NCI-H2196 treated with DMSO at 0.1 percent for 48 hours (cell line): ENCODE data around the gene CAV1.

Experiments used
- DNase-seq: peaks from one replicate; lab custom pipeline; 2025; ENCODE audit not compliant: unreplicated experiment; lab: John Stamatoyannopoulos, UW

Gene CAV1

DNA sequence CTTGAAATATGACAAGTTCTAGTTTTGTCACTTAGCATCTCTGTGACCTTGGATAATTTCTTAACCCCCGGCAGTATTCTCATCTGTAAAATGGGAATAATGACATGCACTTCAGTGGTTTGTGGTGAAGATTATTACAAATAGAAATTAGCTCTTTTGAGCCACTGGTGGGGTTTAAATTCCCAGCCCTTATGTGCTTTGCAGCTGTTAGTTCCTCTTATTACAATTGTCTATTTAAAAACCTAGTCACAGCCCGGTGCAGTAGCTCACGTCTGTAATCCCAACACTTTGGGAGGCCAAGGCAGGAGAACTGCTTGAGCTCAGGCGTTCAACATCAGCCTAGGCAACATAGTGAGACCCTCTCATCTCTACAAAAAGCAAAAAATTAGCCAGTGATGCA lies 30.1 kb downstream of the CAV1 start:
- no peak for DNase-seq

DNA sequence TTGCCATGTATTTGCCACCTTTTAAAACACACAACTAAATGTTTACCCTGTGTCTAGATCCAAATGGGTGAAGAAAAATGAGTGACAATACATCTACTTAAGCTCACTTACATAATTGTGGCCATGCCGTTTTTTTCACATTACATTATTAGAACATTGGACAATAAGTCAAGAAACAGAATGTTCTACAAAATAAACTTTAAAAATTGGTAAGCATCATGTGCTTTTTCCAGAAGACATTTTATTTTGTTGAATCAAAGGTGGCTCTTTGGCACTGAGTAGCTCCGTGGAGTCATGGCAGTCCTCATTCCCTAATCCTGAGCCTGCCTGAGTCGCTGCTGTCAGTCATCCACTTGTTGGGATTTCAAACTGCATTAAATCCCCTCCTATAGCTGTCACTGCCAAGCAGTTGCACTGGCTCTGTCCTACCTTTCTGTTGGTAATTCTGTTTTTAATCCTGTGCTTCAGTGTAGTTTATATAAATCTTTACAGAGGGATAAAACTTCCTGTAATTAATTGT lies 32.3 kb downstream of the CAV1 start:
- no peak for DNase-seq

DNA sequence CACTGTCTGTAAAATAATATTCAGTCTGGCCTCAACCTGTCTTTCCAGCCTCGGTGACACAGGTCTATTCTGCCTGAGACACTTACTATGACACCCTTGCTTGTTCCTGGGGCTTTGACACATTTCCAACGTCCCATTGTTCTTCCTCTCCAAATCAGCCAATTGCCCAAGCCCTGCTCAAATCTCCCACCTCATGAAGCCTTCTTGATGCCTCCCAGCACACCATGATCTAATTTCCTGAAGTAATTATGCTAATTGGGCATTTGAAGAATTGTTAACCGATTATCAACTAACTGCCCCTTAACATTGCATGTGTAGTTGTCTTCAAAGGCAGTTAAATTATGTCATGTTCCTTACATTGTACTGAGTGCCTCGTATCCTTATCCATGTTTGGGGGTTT lies 33.1 kb downstream of the CAV1 start:
- no peak for DNase-seq

DNA sequence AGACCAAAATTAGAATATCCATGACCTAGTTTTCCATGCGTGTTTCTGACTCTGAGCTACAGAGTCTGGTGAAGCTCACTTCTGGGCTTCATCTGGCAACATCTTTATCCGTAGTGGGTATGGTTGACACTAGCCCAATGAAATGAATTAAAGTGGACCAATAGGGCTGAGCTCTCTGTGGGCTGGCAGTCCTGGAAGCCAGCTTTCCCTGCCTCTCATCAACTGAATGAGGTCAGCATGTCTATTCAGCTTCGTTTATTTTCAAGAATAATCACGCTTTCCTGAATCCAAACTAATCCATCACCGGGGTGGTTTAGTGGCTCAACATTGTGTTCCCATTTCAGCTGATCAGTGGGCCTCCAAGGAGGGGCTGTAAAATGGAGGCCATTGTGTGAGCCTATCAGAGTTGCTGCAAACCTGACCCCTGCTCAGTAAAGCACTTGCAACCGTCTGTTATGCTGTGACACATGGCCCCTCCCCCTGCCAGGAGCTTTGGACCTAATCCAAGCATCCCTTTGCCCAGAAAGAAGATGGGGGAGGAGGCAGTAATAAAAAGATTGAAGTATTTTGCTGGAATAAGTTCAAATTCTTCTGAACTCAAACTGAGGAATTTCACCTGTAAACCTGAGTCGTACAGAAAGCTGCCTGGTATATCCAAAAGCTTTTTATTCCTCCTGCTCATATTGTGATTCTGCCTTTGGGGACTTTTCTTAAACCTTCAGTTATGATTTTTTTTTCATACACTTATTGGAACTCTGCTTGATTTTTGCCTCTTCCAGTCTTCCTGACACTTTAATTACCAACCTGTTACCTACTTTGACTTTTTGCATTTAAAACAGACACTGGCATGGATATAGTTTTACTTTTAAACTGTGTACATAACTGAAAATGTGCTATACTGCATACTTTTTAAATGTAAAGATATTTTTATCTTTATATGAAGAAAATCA lies 35.5 kb downstream of the CAV1 start:
- DNase-seq = no peak

DNA sequence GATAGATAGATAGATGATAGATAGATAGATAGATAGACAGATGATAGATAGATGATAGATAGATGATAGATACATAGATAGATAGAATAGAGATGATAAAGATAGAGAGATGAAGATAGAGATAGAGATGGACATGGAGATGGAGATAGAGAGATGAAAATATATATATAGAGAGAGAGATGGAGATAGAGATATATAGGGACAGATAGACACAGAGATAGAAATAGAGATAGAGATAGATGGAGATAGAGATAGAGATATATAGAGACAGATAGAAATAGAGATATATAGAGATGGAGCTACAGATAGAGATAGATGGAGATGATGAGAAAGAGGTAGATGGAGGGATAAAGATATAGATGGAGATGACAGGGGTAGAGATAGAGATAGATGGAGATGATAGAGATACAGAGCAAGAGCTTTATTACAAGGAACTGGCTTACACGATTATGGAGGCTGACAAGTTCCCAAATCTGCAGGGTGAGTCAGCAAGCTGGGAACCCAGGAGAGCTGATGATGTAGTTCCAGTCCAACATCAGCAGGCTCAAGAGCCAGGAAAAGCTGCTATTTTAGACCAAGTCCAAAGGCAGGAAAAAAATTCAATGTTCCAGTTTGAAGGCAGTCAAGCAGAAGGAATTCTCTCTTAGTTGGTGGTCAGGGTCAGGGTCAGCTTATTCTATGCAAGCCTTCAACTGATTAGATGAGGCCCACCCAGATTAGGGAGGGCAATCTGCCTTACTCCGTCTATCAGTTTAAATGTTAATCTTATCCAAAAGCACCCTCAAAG lies 37.1 kb downstream of the CAV1 start:
- DNase-seq = no peak

DNA sequence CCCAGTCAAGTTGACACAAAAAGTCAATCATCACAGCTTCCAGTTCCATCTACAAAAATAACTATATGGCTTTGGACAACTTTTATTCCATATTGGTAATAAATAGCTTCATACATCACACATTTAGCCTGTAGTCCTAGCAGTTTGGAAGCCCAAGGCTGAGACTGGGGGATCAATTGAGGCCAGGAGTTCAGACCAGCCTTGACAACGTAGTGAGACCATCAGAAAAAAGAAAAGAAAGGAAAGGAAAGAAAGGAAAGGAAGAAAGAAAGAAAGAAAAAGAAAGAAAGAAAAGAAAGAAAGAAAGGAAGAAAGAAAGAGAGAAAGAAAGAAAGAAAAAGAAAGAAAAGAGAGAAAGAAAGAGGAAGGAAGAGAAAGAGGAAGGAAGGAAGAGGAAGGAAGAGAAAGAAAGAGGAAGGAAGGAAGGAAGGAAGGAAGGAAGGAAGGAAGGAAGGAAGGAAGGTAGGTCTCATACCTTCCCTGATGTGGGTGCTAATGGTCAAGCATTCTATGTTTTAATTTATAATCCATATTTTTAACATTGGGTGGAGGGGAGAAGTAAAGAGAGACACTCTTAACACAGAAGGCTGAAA lies 37.8 kb downstream of the CAV1 start:
- DNase-seq = no peak

DNA sequence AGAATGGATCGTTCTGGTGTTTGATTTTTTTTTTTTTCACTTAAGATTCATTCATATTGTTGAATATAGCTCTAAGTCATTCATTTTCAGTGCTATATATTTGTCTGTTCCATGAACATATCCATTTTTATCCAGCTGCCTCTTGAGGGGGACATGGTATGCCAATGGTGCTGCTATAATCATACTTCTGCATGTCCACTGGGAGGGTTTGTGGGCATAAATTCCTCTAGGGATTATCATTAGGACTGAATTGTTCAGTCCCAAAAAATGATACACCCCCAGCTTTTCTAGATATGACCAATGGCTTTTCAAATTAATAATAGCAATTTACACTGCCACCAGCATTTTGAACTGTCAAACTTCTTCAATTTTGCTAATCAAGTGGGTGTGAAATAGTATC lies 41.1 kb downstream of the CAV1 start:
- no peak for DNase-seq

DNA sequence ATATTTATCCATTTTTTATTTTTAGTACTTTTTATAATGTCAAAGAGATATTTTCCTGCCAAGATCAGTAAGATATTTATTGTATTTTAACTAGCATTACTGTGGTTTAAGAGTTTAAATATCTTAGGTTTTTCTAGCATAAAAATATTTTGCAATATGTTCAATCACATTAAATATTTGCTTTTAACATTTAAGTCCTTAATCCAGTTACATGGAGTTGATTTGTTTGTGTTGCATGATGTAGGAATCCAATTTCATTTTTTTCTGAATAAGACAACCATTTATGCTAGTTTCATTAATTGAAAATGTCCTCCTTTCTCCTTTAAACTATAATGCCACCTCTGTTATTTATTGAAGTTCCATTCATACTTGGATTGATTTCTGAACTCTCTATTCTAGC lies 41.8 kb downstream of the CAV1 start:
- no peak for DNase-seq

DNA sequence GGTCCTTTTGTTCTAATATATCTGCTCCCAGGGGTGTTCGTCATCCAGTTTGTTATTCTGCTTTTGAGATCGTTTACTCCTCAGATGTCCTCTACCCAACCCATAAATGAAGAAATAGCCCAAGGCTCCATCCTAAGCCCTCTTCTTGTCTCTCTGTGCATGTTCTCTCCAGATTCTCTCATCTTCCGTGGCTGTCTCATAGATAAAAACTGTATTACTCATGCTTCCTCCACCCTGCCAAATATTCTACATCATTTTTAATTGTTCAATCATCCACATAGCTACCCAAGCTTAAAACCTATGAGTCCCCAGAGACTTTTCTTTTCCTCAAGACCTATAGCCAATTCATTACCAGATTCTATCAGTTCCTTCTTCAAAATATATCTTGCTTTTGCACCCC lies 44.9 kb downstream of the CAV1 start:
- no peak for DNase-seq

DNA sequence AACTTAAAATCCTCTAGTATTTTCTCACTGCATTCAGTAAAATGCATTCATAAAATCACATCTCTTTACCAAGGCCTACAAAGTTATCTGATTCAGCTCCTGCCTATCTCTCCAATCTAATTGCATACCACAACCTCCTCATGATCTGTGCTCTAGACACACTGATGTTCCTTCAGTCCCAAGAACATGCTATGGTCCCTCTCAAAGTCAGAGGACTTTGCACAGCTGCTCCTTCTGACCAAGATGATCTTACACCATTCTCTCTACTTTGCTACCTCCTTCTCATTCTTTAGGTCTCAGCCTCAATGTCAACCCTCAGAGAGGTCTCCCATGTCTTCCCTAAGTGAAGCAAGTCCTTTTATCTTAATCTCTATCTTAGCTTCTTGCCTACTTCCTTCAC lies 45.5 kb downstream of the CAV1 start:
- no peak for DNase-seq

DNA sequence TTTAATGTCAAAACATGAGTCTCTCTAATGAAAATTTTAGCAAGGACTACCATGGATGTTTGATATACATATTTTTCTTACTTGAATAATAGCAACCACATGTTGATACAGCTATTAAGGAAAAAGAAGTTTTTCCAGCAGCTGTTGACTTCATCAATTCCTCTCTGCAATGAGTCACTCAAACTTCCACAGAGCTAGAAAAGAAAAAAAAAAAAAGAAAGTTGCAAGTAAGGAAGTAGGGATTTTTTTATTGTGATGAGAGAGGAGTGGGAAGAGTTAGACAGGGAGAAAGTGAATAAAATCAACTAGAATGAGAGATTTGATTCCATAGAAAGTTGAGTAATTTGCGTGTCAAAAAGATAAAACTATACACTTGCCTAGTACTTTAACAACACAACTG lies 46.2 kb downstream of the CAV1 start:
- no peak for DNase-seq

DNA sequence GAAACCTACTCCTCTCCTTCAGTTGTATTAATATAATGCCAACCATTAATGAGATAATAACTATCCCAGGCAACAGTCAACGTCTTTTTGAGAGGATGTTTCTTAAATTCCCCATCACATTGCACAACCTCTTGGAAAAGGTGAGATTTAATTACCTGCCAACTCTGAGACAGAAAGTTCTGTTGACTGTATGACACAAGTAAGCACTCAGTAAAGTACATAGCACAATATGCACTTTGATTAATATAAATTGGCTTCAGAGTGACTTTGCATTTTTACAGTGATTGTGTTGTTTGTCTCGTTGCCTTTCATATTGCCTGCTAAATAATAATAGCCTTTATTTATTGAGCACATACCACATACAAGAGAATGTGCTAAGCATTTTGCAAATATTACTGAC lies 46.7 kb downstream of the CAV1 start:
- no peak for DNase-seq

DNA sequence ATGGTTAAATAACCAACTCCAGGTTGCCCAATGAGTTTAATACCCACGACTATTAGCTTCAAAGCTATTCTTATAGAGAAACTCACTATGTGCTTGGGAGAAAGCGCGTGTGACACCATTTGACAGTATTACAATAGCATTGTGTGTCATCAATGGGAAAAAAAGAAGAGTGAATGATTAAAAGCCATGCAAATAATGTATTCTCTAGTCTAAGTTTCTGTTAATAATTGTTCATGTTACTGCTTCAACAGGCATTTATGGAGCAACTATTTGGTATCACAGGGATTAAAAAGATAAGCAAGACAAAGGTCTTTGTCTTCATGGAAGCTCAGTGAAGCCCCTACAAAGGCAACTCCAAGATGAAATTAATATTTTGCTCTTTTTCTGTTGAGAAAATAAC lies 47.2 kb downstream of the CAV1 start:
- no peak for DNase-seq

DNA sequence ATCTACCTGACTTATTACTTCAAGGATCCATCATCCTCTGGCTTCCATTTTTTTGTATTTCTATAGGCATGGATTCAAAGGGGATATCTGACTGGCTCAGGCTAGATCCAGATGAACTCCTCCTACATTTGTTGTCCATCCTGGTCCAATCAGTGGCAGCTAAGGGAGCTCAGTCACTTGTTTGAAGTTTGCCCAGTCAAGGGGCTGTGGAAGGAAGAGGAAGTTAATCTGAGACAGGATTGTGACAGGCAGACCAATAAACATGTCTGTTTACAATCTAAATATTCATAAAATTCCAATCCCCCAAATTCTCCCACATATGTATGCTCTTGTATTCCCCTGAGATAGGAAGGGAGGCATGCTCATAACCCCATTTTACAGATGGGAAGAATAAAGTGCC lies 48.7 kb downstream of the CAV1 start:
- no peak for DNase-seq

DNA sequence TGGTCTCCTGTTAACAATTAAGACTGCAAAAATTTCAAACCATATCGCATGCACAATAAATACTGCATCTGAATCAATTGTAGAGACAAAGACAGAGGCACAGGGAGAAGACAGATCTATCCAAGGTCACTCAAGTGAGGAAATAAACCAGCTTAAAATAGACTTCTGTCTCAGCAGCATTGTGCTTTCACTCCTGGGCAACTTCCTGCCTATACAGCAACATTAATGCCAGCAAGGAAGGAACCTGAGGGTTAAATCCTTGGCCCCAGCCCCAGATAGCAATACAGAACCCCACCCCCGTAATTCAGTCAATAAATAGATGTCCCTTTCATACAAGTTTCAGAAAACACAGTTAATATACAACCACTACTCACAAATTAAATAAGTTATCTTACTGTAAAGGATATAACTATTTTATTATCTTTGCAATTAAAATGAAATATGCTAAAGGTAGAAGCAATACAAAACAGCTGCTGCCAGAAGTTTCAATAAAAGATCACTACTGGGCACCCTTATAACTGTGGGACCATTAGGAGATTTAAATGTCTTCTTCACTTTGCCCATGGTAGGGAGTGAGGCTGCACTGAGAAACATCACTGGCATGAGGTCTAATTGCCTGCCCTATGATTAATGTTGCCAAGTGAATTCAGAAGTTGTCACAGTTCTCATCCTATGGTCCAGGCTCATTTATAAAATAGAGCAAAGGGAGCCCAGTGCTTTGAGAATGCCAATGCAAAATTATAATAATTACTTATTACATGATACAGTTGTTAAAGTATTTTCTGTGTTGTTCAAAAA lies 49.4 kb downstream of the CAV1 start:
- DNase-seq = no peak

DNA sequence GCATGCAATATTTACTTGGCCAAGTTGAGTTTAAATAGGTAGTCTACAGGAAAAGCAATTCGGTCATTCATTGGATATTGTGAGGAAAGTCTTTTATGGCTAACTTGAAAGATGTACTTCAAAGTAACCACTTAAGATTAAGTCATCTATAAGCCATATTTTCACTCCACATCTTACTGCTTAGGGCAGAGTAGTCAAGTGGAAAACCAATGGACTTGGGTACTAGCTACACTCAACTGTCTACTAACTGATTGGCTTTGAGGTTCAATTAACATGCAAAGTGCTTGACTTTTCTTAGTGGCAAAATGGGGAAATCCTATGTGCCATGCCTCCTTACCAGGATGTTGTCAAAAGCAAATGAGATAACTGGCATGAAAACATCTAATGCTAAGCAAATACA lies 51.0 kb downstream of the CAV1 start:
- DNase-seq = no peak

DNA sequence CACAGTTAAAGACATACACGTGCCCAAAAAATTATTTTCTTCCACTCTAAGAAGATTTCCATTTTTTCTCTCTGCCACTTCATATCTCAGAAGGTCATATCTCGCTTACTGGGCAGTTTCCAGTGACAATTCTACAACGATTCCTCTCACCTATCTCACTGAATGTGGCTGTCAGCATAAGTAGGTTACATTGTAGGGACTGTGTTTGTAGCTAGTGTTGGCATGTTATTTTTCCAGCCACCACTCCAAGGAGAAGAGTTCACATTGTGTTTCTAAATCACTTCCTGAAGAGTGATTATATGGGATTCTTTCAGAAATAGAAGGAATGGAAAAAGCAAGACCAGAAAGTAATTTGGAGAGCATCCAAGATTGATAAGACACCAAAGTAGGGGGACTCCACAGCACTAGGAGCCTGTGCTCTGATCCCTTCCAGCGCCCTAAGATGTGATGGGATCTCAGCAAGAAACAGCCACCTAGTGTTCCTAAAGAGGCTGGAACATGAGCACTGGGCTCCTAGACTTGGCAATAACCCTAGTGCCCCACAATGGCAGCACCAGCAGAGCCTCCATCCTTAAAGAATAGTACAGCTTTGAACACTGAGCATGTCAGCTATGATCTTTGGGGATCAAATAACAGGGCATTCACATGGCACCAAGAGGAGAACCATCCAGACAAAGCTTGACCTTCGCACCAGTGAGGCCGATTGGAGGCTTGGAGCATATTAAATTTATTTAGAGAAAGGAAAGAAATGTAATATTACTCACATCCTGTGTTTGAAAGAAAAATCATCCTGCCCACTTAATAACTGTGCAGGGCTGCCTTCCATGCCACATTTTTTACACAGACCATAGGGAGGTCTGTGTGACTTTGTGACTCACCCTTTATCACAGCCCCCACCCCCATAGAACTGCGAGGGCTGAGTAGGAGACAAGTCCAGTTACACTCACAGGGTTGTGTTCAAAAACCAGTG lies 51.8 kb downstream of the CAV1 start:
- no peak for DNase-seq

DNA sequence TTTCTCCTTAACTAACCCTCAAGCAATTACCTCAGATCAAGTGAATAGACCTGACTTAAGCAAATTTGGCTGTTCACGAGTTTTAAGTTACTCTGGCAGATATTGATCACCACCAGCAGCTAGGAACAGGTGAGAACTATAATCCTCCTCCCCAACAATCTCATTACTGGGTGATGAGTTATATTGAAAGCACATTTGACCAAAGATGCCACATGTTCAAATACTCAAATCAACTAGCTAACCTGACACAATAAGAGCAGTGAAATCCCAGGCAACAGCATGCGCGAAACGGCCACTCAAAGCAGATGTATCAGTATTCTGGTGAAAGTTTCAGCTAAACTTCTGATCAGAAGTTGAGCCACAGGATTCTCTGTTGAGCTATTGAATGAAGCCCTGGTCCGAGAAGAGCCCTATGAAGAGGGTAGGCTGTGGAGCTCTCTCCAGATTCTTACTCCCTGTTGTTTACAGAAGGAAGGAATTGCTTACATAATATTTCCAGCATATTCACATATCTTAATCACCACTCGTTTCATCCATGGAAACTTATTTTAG lies 52.6 kb downstream of the CAV1 start:
- DNase-seq = no peak

DNA sequence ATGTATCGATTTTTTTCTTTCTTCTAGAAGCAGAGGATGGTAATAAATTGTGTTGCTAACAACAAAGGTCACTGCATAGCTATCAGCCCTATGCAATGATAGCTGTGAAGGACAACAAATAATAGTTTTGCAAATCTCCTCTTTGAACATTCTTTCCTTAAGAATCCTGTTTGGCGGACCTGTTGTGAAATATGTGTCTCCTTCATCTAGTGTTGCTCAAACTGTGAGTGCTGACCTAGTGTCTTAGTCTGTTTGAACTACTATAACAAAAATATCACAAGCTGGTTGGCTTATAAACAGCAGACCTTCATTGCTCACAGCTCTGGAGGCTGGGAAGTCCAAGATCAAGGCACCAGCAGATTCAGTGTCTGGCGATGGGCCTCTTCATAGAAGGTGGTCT lies 53.7 kb downstream of the CAV1 start:
- no peak for DNase-seq
